ENCODE measurements around the gene CMC4.

Gene CMC4

DNA sequence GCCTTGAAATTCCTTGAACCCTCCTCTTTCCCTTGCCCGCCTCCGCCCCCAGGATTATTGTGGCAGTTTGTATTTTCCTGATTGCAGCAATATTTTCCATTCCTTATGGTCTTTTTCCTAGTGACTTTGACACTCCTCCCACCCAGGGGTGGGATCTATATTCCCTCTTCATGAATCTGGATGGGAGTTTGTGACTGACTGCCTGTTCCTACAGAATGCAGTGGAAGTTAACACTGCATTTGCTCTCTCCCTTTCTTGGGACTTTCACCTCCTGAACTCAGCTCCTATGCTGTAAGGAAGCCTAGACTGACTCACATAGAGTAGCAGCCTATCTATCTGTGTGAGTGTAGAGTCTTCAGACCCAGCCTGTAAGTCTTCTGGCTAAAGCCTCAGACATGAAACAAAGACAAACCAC lies 42.1 kb downstream of the CMC4 start:
- no peak overlapping the region for H3K4me3 ChIP-seq (ENCODE audit: low read depth, low read length)
- TF ChIP-seq, protein P1, sequence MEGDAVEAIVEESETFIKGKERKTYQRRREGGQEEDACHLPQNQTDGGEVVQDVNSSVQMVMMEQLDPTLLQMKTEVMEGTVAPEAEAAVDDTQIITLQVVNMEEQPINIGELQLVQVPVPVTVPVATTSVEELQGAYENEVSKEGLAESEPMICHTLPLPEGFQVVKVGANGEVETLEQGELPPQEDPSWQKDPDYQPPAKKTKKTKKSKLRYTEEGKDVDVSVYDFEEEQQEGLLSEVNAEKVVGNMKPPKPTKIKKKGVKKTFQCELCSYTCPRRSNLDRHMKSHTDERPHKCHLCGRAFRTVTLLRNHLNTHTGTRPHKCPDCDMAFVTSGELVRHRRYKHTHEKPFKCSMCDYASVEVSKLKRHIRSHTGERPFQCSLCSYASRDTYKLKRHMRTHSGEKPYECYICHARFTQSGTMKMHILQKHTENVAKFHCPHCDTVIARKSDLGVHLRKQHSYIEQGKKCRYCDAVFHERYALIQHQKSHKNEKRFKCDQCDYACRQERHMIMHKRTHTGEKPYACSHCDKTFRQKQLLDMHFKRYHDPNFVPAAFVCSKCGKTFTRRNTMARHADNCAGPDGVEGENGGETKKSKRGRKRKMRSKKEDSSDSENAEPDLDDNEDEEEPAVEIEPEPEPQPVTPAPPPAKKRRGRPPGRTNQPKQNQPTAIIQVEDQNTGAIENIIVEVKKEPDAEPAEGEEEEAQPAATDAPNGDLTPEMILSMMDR (IDR thresholded peaks at IDR 0.05; ENCODE audit: low read depth, low read length) = no peak

- H3K4me3 ChIP-seq (ENCODE audit: low read depth, low read length) = peak overlapping the region; percentile 71
- TF ChIP-seq, protein P1 (IDR thresholded peaks at IDR 0.05; ENCODE audit: low read depth, low read length) = no peak
Observed at GRCh38 chrX:155028129-155028528, 42.8 kb downstream of the CMC4 start.

- peak overlapping the region; percentile 71 for H3K4me3 ChIP-seq (ENCODE audit: low read depth, low read length)
- TF ChIP-seq, protein P1 (IDR thresholded peaks at IDR 0.05; ENCODE audit: low read depth, low read length) = no peak
Observed at GRCh38 chrX:155027509-155028066, 43.3 kb downstream of the CMC4 start.

DNA sequence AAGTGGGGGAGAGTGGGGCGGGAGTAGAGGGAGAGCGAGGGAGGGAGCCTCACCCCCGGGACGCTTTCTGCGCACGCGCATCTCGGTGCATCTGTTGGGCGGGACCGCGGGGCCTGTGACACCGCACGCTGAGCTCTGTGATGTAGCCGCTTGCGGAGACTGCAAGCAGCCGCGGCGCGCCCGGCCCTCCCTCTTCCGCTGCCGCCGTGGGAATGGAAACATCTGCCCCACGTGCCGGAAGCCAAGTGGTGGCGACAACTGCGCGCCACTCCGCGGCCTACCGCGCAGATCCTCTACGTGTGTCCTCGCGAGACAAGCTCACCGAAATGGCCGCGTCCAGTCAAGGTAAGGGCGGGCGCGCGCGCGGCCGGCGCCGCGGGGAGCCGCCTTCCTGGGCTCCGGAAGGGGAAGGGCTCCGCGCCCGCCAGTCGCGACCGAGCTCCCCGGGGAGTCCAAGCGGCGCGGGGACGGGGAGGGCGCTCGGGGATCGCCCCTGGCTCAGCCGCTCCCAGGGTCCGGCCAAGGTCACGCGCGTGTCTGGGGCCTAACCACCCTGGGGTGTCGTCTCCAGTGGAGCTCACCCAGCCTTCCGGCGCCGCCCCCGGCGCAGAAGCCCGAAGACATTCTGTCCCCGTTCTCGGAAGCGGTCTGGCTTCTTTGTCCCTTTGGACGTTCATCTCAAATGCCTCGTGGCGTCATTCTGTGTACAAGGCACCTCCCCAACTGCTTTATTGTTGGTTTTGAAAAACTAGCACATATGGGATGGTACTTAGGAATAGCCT lies 44.0 kb downstream of the CMC4 start, which contains the start of gene FUNDC2:
Gene FUNDC2 (plus strand): TSS at position 118 of the 782 bp plus-strand sequence. CDS start 95 bp downstream, at position 213.
- TF ChIP-seq, protein P1 (IDR thresholded peaks at IDR 0.05; ENCODE audit: low read depth, low read length) = no peak
- H3K4me3 ChIP-seq (ENCODE audit: low read depth, low read length) = peak within 1 kb of the TSS; percentile 71

DNA sequence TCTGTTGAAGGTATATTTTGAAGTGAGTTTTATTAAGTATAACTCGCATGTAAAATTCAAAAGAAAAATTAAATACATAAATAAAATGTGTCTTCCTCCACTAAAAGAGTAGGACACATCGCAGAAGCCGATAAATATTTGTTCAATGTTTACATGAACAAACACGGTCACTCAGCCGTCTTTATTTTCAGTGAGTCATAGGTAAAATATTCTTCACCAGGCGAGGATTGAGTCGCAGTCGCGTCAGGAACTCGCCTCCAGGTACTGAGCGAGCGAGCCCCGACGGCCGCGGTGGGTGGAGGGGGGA lies 44.6 kb downstream of the CMC4 start:
- peak overlapping the region; percentile 71 for H3K4me3 ChIP-seq (ENCODE audit: low read depth, low read length)
- TF ChIP-seq, protein P1 (IDR thresholded peaks at IDR 0.05; ENCODE audit: low read depth, low read length) = no peak

DNA sequence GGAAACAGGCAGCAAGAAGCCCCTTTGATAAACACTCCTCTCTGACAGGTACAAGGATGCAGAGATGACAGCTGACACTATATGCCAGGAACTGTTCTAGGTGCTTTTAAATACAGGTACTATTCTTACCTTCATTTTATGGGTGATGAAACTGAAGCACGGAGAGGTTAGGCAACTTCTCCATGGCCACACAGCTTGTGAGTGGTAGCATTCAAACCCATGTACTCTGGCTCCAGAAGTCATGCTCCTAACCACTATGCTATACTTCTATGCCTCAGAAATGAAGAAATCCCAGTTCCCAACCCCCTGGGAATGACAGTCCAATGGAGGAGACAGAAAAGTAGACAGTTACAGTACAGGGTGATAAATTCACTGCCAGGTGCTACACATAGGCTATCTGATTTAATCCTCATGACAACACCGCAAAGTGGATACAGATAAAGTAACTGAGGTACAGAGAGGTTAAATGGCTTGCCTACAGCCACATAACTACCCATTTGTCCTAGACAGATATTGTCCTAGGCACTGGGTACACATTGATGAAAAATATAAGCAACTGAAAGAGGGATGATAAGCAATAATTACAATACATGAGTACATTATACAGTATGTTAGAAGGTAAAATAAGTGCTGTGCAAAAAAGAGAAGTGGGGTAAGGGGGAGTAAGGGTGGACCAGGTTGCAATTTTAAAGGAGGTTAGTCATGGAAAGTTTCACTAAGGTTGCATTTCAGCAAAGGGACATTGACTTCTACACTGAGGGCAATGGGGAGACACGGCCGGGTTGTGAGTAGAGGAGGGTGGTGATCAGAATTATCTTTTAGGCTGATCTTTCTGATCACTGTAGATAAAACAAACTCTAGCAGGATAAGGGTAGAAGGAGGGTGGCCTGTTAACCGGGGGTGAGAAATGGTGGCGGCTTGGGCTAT lies 46.8 kb downstream of the CMC4 start:
- H3K4me3 ChIP-seq (ENCODE audit: low read depth, low read length) = no peak overlapping the region
- TF ChIP-seq, protein P1 (IDR thresholded peaks at IDR 0.05; ENCODE audit: low read depth, low read length) = no peak
